AG04449 (cell line): Measurements from ENCODE around the gene FTCDNL1.

Source experiments
- CTCF ChIA-PET: fragments of 350-600 bp; formaldehyde crosslinking; extraction: SDS; loops from one replicate; lab custom pipeline; 2021; ENCODE audit warnings: antibody characterized with exemption; lab: Yijun Ruan, JAX
- POLR2A ChIA-PET: fragments of 400-600, 350-600 bp; formaldehyde crosslinking; extraction: SDS; loops from one replicate; lab custom pipeline; 2020; ENCODE audit warnings: antibody characterized with exemption, inconsistent platforms; lab: Yijun Ruan, JAX
- DNase-seq: peaks from one replicate; pipeline ENCODE4 v3.0.0-alpha.2; 2010; ENCODE audit warnings: low read depth, low spot score
- H3K4me3 ChIP-seq: 2 replicates; pipeline ENCODE4 v1.5.1; 2011; ENCODE audit warnings: low read depth, mild to moderate bottlenecking, control low read depth, low read length
- CTCF ChIP-seq: IDR thresholded peaks from one replicate; pipeline ENCODE4 v1.5.1; 2011; ENCODE audit warnings: mild to moderate bottlenecking, moderate library complexity, low read length, control low read depth, inconsistent platforms; ENCODE audit not compliant: insufficient read depth; ENCODE audit errors: missing control alignments

Gene FTCDNL1

DNA sequence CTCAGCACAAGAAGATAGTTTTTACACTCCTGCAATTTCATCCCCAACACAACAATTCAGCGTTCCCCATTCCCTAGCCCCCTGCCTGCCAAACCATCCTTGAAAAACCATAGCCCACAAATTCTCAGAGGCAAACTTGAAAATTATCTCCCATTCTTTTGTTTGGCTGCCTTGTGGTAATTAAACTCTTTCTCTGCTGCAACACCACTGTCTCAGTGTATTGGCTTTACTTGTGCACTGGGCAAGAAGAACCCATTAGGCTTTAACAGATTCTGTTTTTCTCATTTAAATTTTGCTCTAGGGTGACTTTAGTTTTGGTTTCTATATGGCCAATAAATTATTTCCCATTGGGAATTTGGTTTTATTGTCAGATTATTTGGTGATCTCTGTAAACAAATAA is 23.2 kb upstream of the FTCDNL1 start:
- ChIA-PET CTCF (no interaction called here), POLR2A (no interaction called here)
- no peak overlapping the region for H3K4me3 ChIP-seq
- TF ChIP-seq CTCF: no peak
- no peak for DNase-seq

DNA sequence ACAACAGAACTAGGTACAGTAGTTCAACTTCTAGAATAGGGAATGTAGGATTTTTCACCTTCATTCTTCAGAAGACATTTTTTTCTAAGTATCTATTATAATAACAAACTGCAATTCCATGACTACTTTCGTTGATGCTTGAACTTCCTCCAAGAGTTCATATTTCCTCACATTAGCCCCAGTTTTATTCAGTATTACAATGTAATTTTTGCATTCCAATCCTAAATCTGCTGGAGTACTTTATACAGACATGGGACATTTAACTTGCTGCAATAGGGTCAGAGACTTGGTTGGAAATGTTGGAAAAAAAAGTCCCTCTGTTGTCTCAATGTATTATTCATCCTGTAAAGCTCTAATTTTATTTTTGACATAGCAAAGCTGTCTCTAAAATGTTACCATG is 19.6 kb upstream of the FTCDNL1 start:
- TF ChIP-seq CTCF: no peak
- CTCF ChIA-PET: interaction anchor here (1.7 kb wide), 1 partner anchor 9 kb away, joined by 4 read pairs; no protein-coding TSS in a partner anchor
- no peak for DNase-seq
- H3K4me3 ChIP-seq: no peak overlapping the region
- POLR2A ChIA-PET: no interaction called here

DNA sequence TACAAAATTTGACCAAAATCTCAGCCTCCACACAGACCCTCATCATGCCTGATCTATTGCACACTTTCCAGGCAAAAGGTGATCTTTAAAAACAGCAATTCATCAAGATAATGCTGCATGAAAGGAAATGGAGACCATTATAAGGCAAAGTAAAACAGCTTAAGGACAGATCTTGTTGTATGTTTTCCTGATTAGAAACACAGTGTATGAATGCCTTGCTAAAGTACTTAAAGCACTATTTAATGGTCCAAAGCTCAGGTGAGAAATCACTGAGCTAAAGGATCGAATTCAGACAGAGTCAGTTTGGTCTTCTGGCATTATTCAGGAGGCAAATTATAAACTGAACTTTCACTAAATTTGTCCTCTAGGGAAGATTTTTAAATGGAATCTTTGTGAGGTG is 18.7 kb upstream of the FTCDNL1 start:
- H3K4me3 ChIP-seq: no peak overlapping the region
- DNase-seq: no peak
- ChIA-PET POLR2A (no interaction called here), CTCF (interaction anchor here (1.7 kb wide), 1 partner anchor 8 kb away, joined by 4 read pairs; no protein-coding TSS in a partner anchor)
- no peak for TF ChIP-seq CTCF

GRCh38 chr2:199869227-199869541 is 18.2 kb upstream of the FTCDNL1 start:
- ChIA-PET POLR2A (no interaction called here), CTCF (interaction anchor here (1.7 kb wide), 1 partner anchor 8 kb away, joined by 4 read pairs; no protein-coding TSS in a partner anchor)
- TF ChIP-seq CTCF: no peak
- H3K4me3 ChIP-seq: no peak overlapping the region
- no peak for DNase-seq

GRCh38 chr2:199868431-199869226 is 17.6 kb upstream of the FTCDNL1 start:
- CTCF ChIA-PET: interaction anchor here (1.6 to 1.7 kb wide), 3 partner anchors 7 to 129 kb away, joined by 3 to 5 read pairs (median 4); no protein-coding TSS in a partner anchor
- DNase-seq: no peak
- H3K4me3 ChIP-seq: no peak overlapping the region
- POLR2A ChIA-PET: no interaction called here
- no peak for TF ChIP-seq CTCF

- no peak for TF ChIP-seq CTCF
- no peak overlapping the region for H3K4me3 ChIP-seq
- POLR2A ChIA-PET: no interaction called here
- CTCF ChIA-PET: interaction anchor here (1.1 to 1.2 kb wide), 2 partner anchors 20 to 161 kb away, joined by 3 read pairs; no protein-coding TSS in a partner anchor
- DNase-seq: no peak
These were observed 14.9 kb upstream of the FTCDNL1 start for GRCh38 chr2:199865905-199866304.
